B cell (primary cell): Measurements from ENCODE around the gene NUCB1. TPM values are rescaled to one million over a fixed set of nuclear protein-coding genes. Genes with fewer than 3 reads are reported as not detected.
"Not testable (repeated sequence)": the region's sequence is repeated elsewhere in the genome, so short reads cannot be mapped to it uniquely, and the experiment has no call there.

ENCODE experiments used
- ATAC-seq: fragments of 200-7000 bp; cut with Tn5 transposase; one replicate; pipeline ENCODE4 v1.10.0; 2021; ENCODE audit warnings: low read depth, mild to moderate bottlenecking, moderate number of reproducible peaks, moderate library complexity
- CTCF ChIA-PET: fragments of 350-600 bp; sonication (Branson Sonifier 250); formaldehyde crosslinking; loops from one replicate; lab custom pipeline; 2021; ENCODE audit warnings: antibody characterized with exemption, inconsistent platforms; lab: Charles Lee
- POLR2A ChIA-PET: fragments of 350-600 bp; sonication (Branson Sonifier 250); formaldehyde crosslinking; loops from one replicate; lab custom pipeline; 2021; ENCODE audit warnings: antibody characterized with exemption; lab: Charles Lee
- DNase-seq: peaks from one replicate; pipeline ENCODE4 v3.0.0; 2013
- H2AFZ ChIP-seq: 2 replicates; pipeline ENCODE4 v1.6.1; 2012; ENCODE audit warnings: mild to moderate bottlenecking, low read depth, low read length; ENCODE audit not compliant: insufficient read depth, poor library complexity, severe bottlenecking
- H3K27ac ChIP-seq, 2 donors: 1 replicate in 1 of 2; 2 replicates in 1 of 2; pipeline ENCODE4 v1.5.1; 2012 to 2013; ENCODE audit warnings: low read length in 2 of 2, mild to moderate bottlenecking in 2 of 2, moderate library complexity in 1 of 2
- H3K27me3 ChIP-seq, 4 experiments: fragments of 200-600 bp in 1 of 4; sonication (generic) in 1 of 4; replicated peaks in 1 of 4; 1 replicate in 2 of 4; 2 replicates in 2 of 4; pipeline versions ENCODE4 v1.6.1 to v1.7.0; 2013 to 2016; ENCODE audit warnings: low read length in 3 of 4, mild to moderate bottlenecking in 2 of 4, mixed read lengths in 1 of 4, moderate library complexity in 1 of 4; ENCODE audit not compliant: insufficient read depth in 4 of 4, control insufficient read depth in 3 of 4; ENCODE audit errors: control extremely low read depth in 1 of 4
- H3K36me3 ChIP-seq, 2 experiments: replicated peaks in 1 of 2; 1 replicate in 1 of 2; 2 replicates in 1 of 2; pipeline versions ENCODE4 v1.6.1 to v1.7.1; 2013; ENCODE audit warnings: low read length in 1 of 2; ENCODE audit not compliant: insufficient read depth in 2 of 2, control insufficient read depth in 1 of 2; ENCODE audit errors: control extremely low read depth in 1 of 2, extremely low read depth in 1 of 2
- H3K4me1 ChIP-seq, 2 donors: fragments of 200-600 bp in 1 of 2; sonication (generic) in 1 of 2; 1 replicate in 1 of 2; 2 replicates in 1 of 2; pipeline versions ENCODE4 v1.5.1 to v1.6.1; 2013 to 2017; ENCODE audit warnings: low read length in 2 of 2; ENCODE audit not compliant: control insufficient read depth in 2 of 2, insufficient read depth in 2 of 2
- H3K4me2 ChIP-seq: replicated peaks from 2 replicates; pipeline ENCODE3; 2012; ENCODE audit warnings: mild to moderate bottlenecking, low read depth, low read length; ENCODE audit not compliant: poor library complexity, severe bottlenecking
- H3K4me3 ChIP-seq, 5 experiments: fragments of 200-600 bp in 1 of 5; sonication (generic) in 1 of 5; 1 replicate in 3 of 5; 2 replicates in 2 of 5; pipeline versions ENCODE4 v1.5.1 to v1.7.0; 2011 to 2016; ENCODE audit warnings: low read length in 4 of 5, mild to moderate bottlenecking in 4 of 5, low read depth in 2 of 5, control low read depth in 1 of 5, moderate library complexity in 1 of 5; ENCODE audit not compliant: insufficient read depth in 1 of 5; ENCODE audit errors: control extremely low read depth in 1 of 5, extremely low read depth in 1 of 5
- H3K79me2 ChIP-seq: fragments of 200-600 bp; sonication (generic); one replicate; pipeline ENCODE4 v1.6.0; 2016; ENCODE audit warnings: low read length; ENCODE audit not compliant: control insufficient read depth, insufficient read depth
- H3K9ac ChIP-seq: fragments of 200-600 bp; sonication (generic); 2 replicates; pipeline ENCODE4 v1.6.1; 2017; ENCODE audit warnings: mild to moderate bottlenecking, low read length, moderate library complexity
- H3K9me3 ChIP-seq, 3 donors: one replicate each; pipeline versions ENCODE4 v1.6.1 to v1.7.1; 2013; ENCODE audit warnings: low read length in 2 of 3; ENCODE audit not compliant: control insufficient read depth in 2 of 3, insufficient read depth in 1 of 3; ENCODE audit errors: control extremely low read depth in 1 of 3
- H4K20me1 ChIP-seq: 2 replicates; pipeline ENCODE4 v1.6.0; 2012; ENCODE audit warnings: mild to moderate bottlenecking, low read length; ENCODE audit not compliant: insufficient read depth, control insufficient read depth, poor library complexity, severe bottlenecking
- H3K27ac Mint-ChIP-seq: one replicate; pipeline ENCODE4 v1.8.0; 2021; ENCODE audit warnings: mixed read lengths
- H3K27me3 Mint-ChIP-seq: one replicate; pipeline ENCODE4 v1.8.0; 2021; ENCODE audit warnings: mixed read lengths
- H3K4me1 Mint-ChIP-seq: one replicate; pipeline ENCODE4 v1.8.0; 2021; ENCODE audit warnings: mixed read lengths
- H3K4me3 Mint-ChIP-seq: one replicate; pipeline ENCODE4 v1.8.0; 2021; ENCODE audit warnings: mixed read lengths
- H3K9me3 Mint-ChIP-seq: one replicate; pipeline ENCODE4 v1.8.0; 2022; ENCODE audit warnings: mixed read lengths; ENCODE audit not compliant: insufficient read depth
- EZH2 ChIP-seq: IDR thresholded peaks from 2 replicates; pipeline ENCODE4 v1.6.1; 2012; ENCODE audit warnings: borderline replicate concordance, low read depth, mild to moderate bottlenecking, moderate library complexity, low read length; ENCODE audit not compliant: insufficient read depth, poor library complexity, severe bottlenecking
- WGBS: methylation state at CpG from one replicate; pipeline ENCODE4 v1.1.5; 2013; ENCODE audit warnings: missing lambda C conversion rate; ENCODE audit not compliant: insufficient coverage; 5-methylcytosine and 5-hydroxymethylcytosine counted together
- intact Hi-C: fragments of 100-400 bp; cut with micrococcal nuclease; formaldehyde crosslinking; loops from one replicate; pipeline ENCODE4 v1.10.0; 2022
- polyA plus RNA-seq: library from polyadenylated mRNA; depleted of rRNA; stranded (reverse); fragments of >200 nt; gene quantifications from 2 replicates; pipeline ENCODE4 v1.2.3, GENCODE V29; 2012
- total RNA-seq, 2 donors: library from RNA; stranded (reverse); fragments of 120-200 nt in 1 of 2; gene quantifications; 1 replicate in 1 of 2; 2 replicates in 1 of 2; pipeline versions ENCODE4 v1.2.3 to v1.2.4, GENCODE V29; 2013 to 2022
- TF ChIP-seq, protein P1 (sequence below): fragments of 200-600 bp; IDR thresholded peaks from one replicate; pipeline ENCODE4 v1.8.0; 2022; ENCODE audit warnings: antibody characterized with exemption, mild to moderate bottlenecking

The NUCB1 gene
- total and polyA plus RNA-seq, 2 donors (not counting 1 experiment from before 2014, with no cell fraction given), result 118 to 134 TPM

DNA sequence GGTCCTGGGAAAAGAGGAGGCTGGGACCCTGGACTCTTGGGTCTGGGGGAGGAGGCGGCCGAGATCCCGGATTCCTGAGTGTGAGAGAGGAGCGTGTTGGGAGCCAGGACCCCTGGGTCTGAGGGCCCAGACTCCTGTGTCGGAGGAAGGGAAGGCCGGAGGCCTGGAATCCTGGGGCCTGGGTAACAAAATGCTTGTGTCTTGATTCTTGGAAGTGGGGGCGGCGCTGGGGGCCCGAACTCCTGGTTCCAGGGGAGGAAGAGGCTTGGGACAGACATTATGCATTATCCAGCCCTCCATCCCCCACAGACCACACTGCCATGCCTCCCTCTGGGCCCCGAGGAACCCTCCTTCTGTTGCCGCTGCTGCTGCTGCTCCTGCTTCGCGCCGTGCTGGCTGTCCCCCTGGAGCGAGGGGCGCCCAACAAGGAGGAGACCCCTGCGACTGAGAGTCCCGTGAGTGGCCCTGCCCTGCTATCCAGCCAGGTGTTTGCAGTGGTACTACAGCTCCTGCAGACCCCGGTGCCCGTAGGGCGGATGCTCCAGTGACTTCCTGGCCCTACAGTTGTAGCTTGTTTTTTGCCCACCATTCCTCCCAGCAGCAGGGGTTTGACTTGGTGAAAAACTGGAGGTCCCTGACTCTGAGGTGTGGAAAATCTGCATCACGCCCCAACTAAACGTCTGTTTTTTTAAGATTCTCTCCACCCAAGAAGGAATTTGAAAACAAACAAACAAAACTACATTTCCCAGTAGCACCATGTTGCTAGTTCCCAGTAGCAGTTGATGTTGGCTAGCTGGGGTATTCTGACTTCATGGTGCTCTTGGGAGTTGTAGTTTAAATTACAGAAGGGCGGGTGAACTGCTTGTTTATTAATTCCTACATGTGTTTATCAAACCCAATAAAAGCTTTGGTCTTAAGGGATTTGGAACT lies 630 bp downstream of the NUCB1 start:
- peak overlapping the region; percentile 91 for H3K27ac Mint-ChIP-seq
- peaks cover 0 to 17% (median 2%) of the 10 kb centered on the region in 4 experiments for H3K27me3 ChIP-seq
- ATAC-seq, result no peak
- peak overlapping the region; percentile 96 for H3K4me3 Mint-ChIP-seq
- H3K27me3 Mint-ChIP-seq, result peaks cover 6% of the 10 kb centered on the region
- WGBS, result 12% methylated on average over 18 of the region's 24 CpGs
- DNase-seq, result peak; percentile 33
- peak overlapping the region; percentile 93 for H3K9ac ChIP-seq
- TF ChIP-seq, protein P1, sequence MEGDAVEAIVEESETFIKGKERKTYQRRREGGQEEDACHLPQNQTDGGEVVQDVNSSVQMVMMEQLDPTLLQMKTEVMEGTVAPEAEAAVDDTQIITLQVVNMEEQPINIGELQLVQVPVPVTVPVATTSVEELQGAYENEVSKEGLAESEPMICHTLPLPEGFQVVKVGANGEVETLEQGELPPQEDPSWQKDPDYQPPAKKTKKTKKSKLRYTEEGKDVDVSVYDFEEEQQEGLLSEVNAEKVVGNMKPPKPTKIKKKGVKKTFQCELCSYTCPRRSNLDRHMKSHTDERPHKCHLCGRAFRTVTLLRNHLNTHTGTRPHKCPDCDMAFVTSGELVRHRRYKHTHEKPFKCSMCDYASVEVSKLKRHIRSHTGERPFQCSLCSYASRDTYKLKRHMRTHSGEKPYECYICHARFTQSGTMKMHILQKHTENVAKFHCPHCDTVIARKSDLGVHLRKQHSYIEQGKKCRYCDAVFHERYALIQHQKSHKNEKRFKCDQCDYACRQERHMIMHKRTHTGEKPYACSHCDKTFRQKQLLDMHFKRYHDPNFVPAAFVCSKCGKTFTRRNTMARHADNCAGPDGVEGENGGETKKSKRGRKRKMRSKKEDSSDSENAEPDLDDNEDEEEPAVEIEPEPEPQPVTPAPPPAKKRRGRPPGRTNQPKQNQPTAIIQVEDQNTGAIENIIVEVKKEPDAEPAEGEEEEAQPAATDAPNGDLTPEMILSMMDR, result no peak
- TF ChIP-seq EZH2, result no peak
- peaks cover 0 to 6% (median 0%) of the 10 kb centered on the region in 3 donors for H3K9me3 ChIP-seq
- peaks cover 8% of the 10 kb centered on the region for H4K20me1 ChIP-seq
- H3K79me2 ChIP-seq, result peaks cover 34% of the 10 kb centered on the region
- ChIA-PET CTCF (interaction anchor here (0.6 to 2.9 kb wide), 8 partner anchors 17 to 113 kb away, joined by 3 to 12 read pairs (median 3); no protein-coding TSS in a partner anchor), POLR2A (interaction anchor here (0.6 to 1.9 kb wide), 8 partner anchors 25 to 263 kb away, joined by 3 to 7 read pairs (median 4); partner anchors contain the start of genes BAX, DBP, GYS1 and PPP1R15A)
- H3K4me3 ChIP-seq, result peak overlapping the region; percentile 62 to 95 (median 82)
- peaks cover 31% of the 10 kb centered on the region for H3K4me1 Mint-ChIP-seq
- peaks cover 15 to 30% of the 10 kb centered on the region in 2 donors for H3K4me1 ChIP-seq
- H3K4me2 ChIP-seq, result peak overlapping the region; percentile 92
- H3K9me3 Mint-ChIP-seq, result no peaks in the 10 kb centered on the region
- H3K36me3 ChIP-seq, result peaks cover 6 to 17% of the 10 kb centered on the region in 2 experiments
- intact Hi-C loops, result loop anchor here (1.0 to 2.0 kb wide), 7 partner anchors 24 to 186 kb away; partner anchors contain the start of genes BAX, DHDH, FTL and GYS1
- H2AFZ ChIP-seq, result peak overlapping the region; percentile 98
- peak overlapping the region; percentile 61 to 83 for H3K27ac ChIP-seq

DNA sequence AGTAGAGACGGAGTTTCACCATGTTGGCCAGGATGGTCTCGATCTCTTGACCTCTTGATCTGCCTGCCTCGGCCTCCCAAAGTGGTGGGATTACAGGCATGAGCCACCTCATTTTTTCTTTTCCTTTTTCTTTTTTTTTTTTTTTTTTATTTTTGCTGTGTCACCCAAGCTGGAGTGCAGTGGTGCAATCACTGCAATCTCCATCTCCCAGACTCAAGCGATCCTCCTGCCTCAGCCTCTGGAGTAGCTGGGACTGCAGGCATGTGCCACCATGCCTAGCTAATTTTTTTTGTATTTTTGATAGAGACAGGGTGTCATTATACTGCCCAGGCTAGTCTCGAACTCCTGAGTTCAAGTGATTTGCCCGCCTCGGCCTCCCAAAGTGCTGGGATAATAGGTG lies 2.2 kb downstream of the NUCB1 start:
- POLR2A ChIA-PET, CTCF ChIA-PET: not testable (repeated sequence)

GRCh38 chr19:48903788-48904187 lies 3.7 kb downstream of the NUCB1 start:
- CTCF ChIA-PET, H3K9ac ChIP-seq, H3K27ac ChIP-seq, H3K27ac Mint-ChIP-seq, H4K20me1 ChIP-seq, H3K27me3 ChIP-seq, H3K4me3 ChIP-seq, POLR2A ChIA-PET, H3K9me3 Mint-ChIP-seq, H3K4me3 Mint-ChIP-seq, H3K4me2 ChIP-seq, ATAC-seq, intact Hi-C loops, DNase-seq, H3K27me3 Mint-ChIP-seq, H2AFZ ChIP-seq, H3K9me3 ChIP-seq: not testable (repeated sequence)
- Histone ChIP-seq H3K4me1 (peaks cover 10 to 23% of the 10 kb centered on the region in 2 donors), H3K79me2 (peaks cover 34% of the 10 kb centered on the region), H3K36me3 (peaks cover 10 to 25% of the 10 kb centered on the region in 2 experiments)
- peaks cover 27% of the 10 kb centered on the region for H3K4me1 Mint-ChIP-seq

More for the DNA sequence above, 2.2 kb downstream of the NUCB1 start:
- DNase-seq, H3K9me3 ChIP-seq, H3K27me3 Mint-ChIP-seq, H3K27ac Mint-ChIP-seq, H3K9me3 Mint-ChIP-seq, ATAC-seq, intact Hi-C loops, H3K9ac ChIP-seq, H3K4me3 ChIP-seq, H3K4me2 ChIP-seq, H4K20me1 ChIP-seq, H3K27me3 ChIP-seq, H3K27ac ChIP-seq, H3K4me3 Mint-ChIP-seq, H2AFZ ChIP-seq: not testable (repeated sequence)
- peaks cover 8 to 20% of the 10 kb centered on the region in 2 experiments for H3K36me3 ChIP-seq
- WGBS, result 97% methylated on average over 4 of the region's 7 CpGs
- H3K79me2 ChIP-seq, result peaks cover 34% of the 10 kb centered on the region
- H3K4me1 Mint-ChIP-seq, result peaks cover 27% of the 10 kb centered on the region
- H3K4me1 ChIP-seq, result peaks cover 10 to 21% of the 10 kb centered on the region in 2 donors
